Adrenal gland (tissue), 12 donors: ENCODE results near the gene SOHLH1. TPM values are rescaled to one million over a fixed set of nuclear protein-coding genes. Genes with fewer than 3 reads are reported as not detected.

Experiments used
- DNase-seq, 7 donors: peaks; one replicate each; pipeline ENCODE4 v3.0.0-alpha.2; 2019 to 2020
- H3K27ac ChIP-seq, 5 donors: fragments of 200-600 bp; sonication (generic) in 4 of 5; 1 replicate in 3 of 5; 2 replicates in 2 of 5; pipeline versions ENCODE4 v1.5.1 to v1.8.0; 2016 to 2020; ENCODE audit warnings: mild to moderate bottlenecking in 1 of 5
- H3K27me3 ChIP-seq: fragments of 200-600 bp; 2 replicates; pipeline ENCODE4 v1.8.0; 2021
- H3K36me3 ChIP-seq, 2 donors: fragments of 200-600 bp; replicated peaks in 1 of 2; 1 replicate in 1 of 2; 2 replicates in 1 of 2; pipeline versions ENCODE4 v1.5.1 to v1.8.0; 2018 to 2022
- H3K4me1 ChIP-seq, 2 donors: fragments of 200-600 bp; replicated peaks in 1 of 2; 1 replicate in 1 of 2; 2 replicates in 1 of 2; pipeline versions ENCODE4 v1.5.1 to v1.8.0; 2018 to 2021
- H3K4me3 ChIP-seq, 4 donors: fragments of 200-600 bp; sonication (generic) in 3 of 4; one replicate each; pipeline ENCODE4 v1.5.1; 2016 to 2018
- H3K9me3 ChIP-seq, 3 donors: fragments of 200-600 bp; sonication (generic) in 1 of 3; replicated peaks in 1 of 3; 1 replicate in 2 of 3; 2 replicates in 1 of 3; pipeline versions ENCODE4 v1.5.1 to v1.8.0; 2016 to 2021
- CTCF ChIP-seq, 6 experiments: fragments of 450-650 bp in 4 of 6; fragments of 200-600 bp in 2 of 6; sonication (generic) in 1 of 6; IDR thresholded peaks; 1 replicate in 5 of 6; 2 replicates in 1 of 6; pipeline versions ENCODE4 v1.5.1 to v1.8.0; 2016 to 2021; ENCODE audit warnings: antibody characterized with exemption in 6 of 6, mild to moderate bottlenecking in 2 of 6, moderate library complexity in 1 of 6
- POLR2A ChIP-seq, 2 donors: fragments of 450-650 bp; IDR thresholded peaks; one replicate each; pipeline ENCODE4 v1.6.1; 2017; ENCODE audit warnings: antibody characterized with exemption in 2 of 2, mild to moderate bottlenecking in 2 of 2, moderate library complexity in 1 of 2
- WGBS, 4 donors: extraction: QIAGEN DNeasy Blood & Tissue Kit in 2 of 4; methylation state at CpG; one replicate each; pipeline versions ENCODE4 v1.1.5 to v1.1.7; 2013 to 2017; 5-methylcytosine and 5-hydroxymethylcytosine counted together
- intact Hi-C, 2 donors: fragments of 100-400 bp; cut with DNase I; formaldehyde crosslinking; loops; one replicate each; pipeline versions ENCODE4 v1.14.1 to v1.15.0; 2022 to 2023
- polyA plus RNA-seq, 3 donors: library from polyadenylated mRNA; stranded (reverse); fragments of 200-250 nt in 2 of 3; fragments of 350-450 nt in 1 of 3; fragmentation: Illumina TruSeq in 1 of 3; extraction: RNeasy Lipid Tissue Mini Kit (QIAGEN cat#74804) in 1 of 3; gene quantifications; one replicate each; pipeline ENCODE4 v1.2.3, GENCODE V29; 2013 to 2014
- total RNA-seq, 9 donors: library from RNA; depleted of rRNA in 4 of 9; stranded (reverse); fragments of >200 nt in 4 of 9; fragments of 120-200 nt in 1 of 9; fragmentation: NEBNext Ultra II Directional in 1 of 9; extraction: Animal tissue kit (Norgen Biotek cat#: 25700) in 1 of 9; gene quantifications; one replicate each; pipeline versions ENCODE4 v1.1.0 to v1.2.4, GENCODE V29; 2013 to 2023
- donor health status: healthy with polysubstance abuse.
- donor health status: Bipolar disorder and iron deficiency.
- donor health status: DM: yes; HTN: yes; CAD: no.
- donor health status: DM: no; HTN: no; CAD: no.
- donor health status: DM: no; HTN: no; CAD: no.
- donor health status: DM: yes; HTN: yes; CAD: no.

SOHLH1 gene
- total and polyA plus RNA-seq, 12 donors = not detected

- Histone ChIP-seq H3K4me1 (no peaks in the 10 kb centered on the region), H3K9me3 (no peaks in the 10 kb centered on the region), H3K27ac (no peak overlapping the region), H3K27me3 (peaks cover 10% of the 10 kb centered on the region), H3K36me3 (no peaks in the 10 kb centered on the region), H3K4me3 (no peak overlapping the region)
- intact Hi-C loops = no loop called here
- no peak for DNase-seq
- TF ChIP-seq POLR2A (IDR thresholded peaks at IDR 0.05) = no peak
- TF ChIP-seq CTCF (IDR thresholded peaks at IDR 0.05) = no peak
- 69 to 80% (median 73%) methylated on average over 5 to 15 of the region's 16 CpGs for WGBS, 4 donors
These were observed 38.7 kb upstream of the SOHLH1 start for GRCh38 chr9:135737840-135738521.

GRCh38 chr9:135736979-135737839 is 37.9 kb upstream of the SOHLH1 start:
- Histone ChIP-seq H3K4me1 (no peaks in the 10 kb centered on the region), H3K9me3 (no peaks in the 10 kb centered on the region), H3K27ac (no peak overlapping the region), H3K36me3 (no peaks in the 10 kb centered on the region), H3K4me3 (no peak overlapping the region), H3K27me3 (peaks cover 10% of the 10 kb centered on the region)
- 42 to 64% (median 56%) methylated on average over 7 to 23 of the region's 23 CpGs for WGBS, 4 donors
- intact Hi-C loops = no loop called here
- DNase-seq = no peak
- TF ChIP-seq POLR2A (IDR thresholded peaks at IDR 0.05) = no peak
- TF ChIP-seq CTCF (IDR thresholded peaks at IDR 0.05) = no peak

- intact Hi-C loops = no loop called here
- TF ChIP-seq CTCF (IDR thresholded peaks at IDR 0.05) = no peak
- no peak for TF ChIP-seq POLR2A (IDR thresholded peaks at IDR 0.05)
- no peaks in the 10 kb centered on the region for H3K9me3 ChIP-seq
- no peaks in the 10 kb centered on the region for H3K36me3 ChIP-seq
- no peak overlapping the region for H3K27ac ChIP-seq
- H3K27me3 ChIP-seq = peaks cover 10% of the 10 kb centered on the region
- no peak for DNase-seq
- 4 to 7% (median 4%) methylated on average over 25 to 78 of the region's 78 CpGs; no CpG with 5 or more reads in 1 of the 4 donors for WGBS, 4 donors
- no peaks in the 10 kb centered on the region for H3K4me1 ChIP-seq
- H3K4me3 ChIP-seq = no peak overlapping the region
These were observed 37.1 kb upstream of the SOHLH1 start for GRCh38 chr9:135736272-135736978.

GRCh38 chr9:135734616-135735144 is 35.4 kb upstream of the SOHLH1 start:
- no peaks in the 10 kb centered on the region for H3K9me3 ChIP-seq
- H3K27ac ChIP-seq = no peak overlapping the region
- WGBS, 4 donors = 74 to 83% (median 78%) methylated on average over 16 to 27 of the region's 27 CpGs
- intact Hi-C loops = no loop called here
- no peaks in the 10 kb centered on the region for H3K36me3 ChIP-seq
- peaks cover 10% of the 10 kb centered on the region for H3K27me3 ChIP-seq
- no peak overlapping the region for H3K4me3 ChIP-seq
- no peak for TF ChIP-seq POLR2A (IDR thresholded peaks at IDR 0.05)
- no peak for TF ChIP-seq CTCF (IDR thresholded peaks at IDR 0.05)
- H3K4me1 ChIP-seq = no peaks in the 10 kb centered on the region
- no peak for DNase-seq
